Endothelial cell (in vitro differentiated cells): ENCODE data around the gene NECTIN1. TPM values are rescaled to one million over a fixed set of nuclear protein-coding genes. Genes with fewer than 3 reads are reported as not detected.

Experiments
- DNase-seq: peaks from one replicate; pipeline ENCODE4 v3.0.0; 2021; ENCODE audit warnings: low spot score
- H3K27ac Mint-ChIP-seq: one replicate; pipeline ENCODE4 v1.8.0; 2021; ENCODE audit warnings: mixed read lengths, inconsistent platforms; ENCODE audit not compliant: unreplicated experiment
- H3K27me3 Mint-ChIP-seq: one replicate; pipeline ENCODE4 v1.8.0; 2021; ENCODE audit warnings: mild to moderate bottlenecking, moderate library complexity, mixed read lengths, inconsistent platforms; ENCODE audit not compliant: unreplicated experiment
- H3K36me3 Mint-ChIP-seq: one replicate; pipeline ENCODE4 v1.8.0; 2021; ENCODE audit warnings: mild to moderate bottlenecking, low read depth, mixed read lengths, inconsistent platforms; ENCODE audit not compliant: unreplicated experiment
- H3K4me1 Mint-ChIP-seq: one replicate; pipeline ENCODE4 v1.8.0; 2021; ENCODE audit warnings: mild to moderate bottlenecking, mixed read lengths, inconsistent platforms; ENCODE audit not compliant: unreplicated experiment
- H3K4me3 Mint-ChIP-seq: one replicate; pipeline ENCODE4 v1.8.0; 2021; ENCODE audit warnings: mild to moderate bottlenecking, mixed read lengths, inconsistent platforms; ENCODE audit not compliant: unreplicated experiment
- H3K9me3 Mint-ChIP-seq: one replicate; pipeline ENCODE4 v1.8.0; 2021; ENCODE audit warnings: mixed read lengths, inconsistent platforms; ENCODE audit not compliant: unreplicated experiment
- total RNA-seq: library from RNA; stranded (reverse); fragmentation: NEBNext Ultra II Directional; extraction: Animal tissue kit (Norgen Biotek cat#: 25700); gene quantifications from one replicate; pipeline ENCODE4 v1.2.1, GENCODE V29; 2021; ENCODE audit not compliant: unreplicated experiment
- TF ChIP-seq, protein P1 (sequence below): fragments of 200-600 bp; sonication (generic); IDR thresholded peaks from one replicate; pipeline ENCODE4 v1.5.0; 2021; ENCODE audit warnings: antibody characterized with exemption; ENCODE audit not compliant: unreplicated experiment

Gene NECTIN1
- total RNA-seq, 1 donor from 2014 or later = 17.9 TPM

DNA sequence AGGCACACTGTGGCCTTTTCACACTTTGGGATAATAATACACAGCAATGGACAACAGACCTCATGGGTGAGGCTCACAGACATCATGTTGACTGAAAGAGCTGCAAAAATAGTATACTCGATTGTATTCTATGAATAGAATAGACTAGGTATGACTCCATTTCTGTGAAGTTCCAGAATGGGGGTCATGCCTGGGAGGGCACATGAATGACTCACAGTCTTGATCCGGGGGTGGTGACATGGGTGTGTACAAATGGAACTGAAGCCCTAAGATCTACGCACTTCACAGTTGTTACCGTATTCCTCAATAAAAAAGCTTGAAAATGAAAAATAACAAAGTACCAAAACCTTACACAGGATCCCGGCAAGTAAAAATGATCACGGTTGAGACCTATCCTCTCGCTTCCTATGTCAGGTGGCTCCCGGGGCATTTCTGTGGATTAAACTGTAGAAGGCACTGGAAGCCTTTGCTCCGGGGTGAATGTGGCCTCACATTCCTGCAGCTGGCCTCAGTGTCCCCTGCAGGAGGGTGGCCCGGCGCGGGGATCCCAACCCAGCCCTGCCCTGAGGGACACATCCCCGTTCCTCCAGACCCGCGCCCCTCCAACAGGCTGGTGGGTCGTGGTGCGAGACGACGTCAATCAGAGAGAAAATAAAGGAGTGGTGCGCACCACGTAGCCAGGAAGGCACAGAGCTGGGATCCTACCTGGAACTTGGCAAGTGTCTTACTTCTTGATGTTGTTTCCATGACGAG is 75.9 kb downstream of the NECTIN1 start:
- H3K36me3 Mint-ChIP-seq = peaks cover 4% of the 10 kb centered on the region
- H3K4me1 Mint-ChIP-seq = peaks cover 13% of the 10 kb centered on the region
- H3K27ac Mint-ChIP-seq = no peak overlapping the region
- H3K4me3 Mint-ChIP-seq = no peak overlapping the region
- no peak for DNase-seq
- peaks cover 5% of the 10 kb centered on the region for H3K27me3 Mint-ChIP-seq
- H3K9me3 Mint-ChIP-seq = no peaks in the 10 kb centered on the region
- TF ChIP-seq, protein P1, sequence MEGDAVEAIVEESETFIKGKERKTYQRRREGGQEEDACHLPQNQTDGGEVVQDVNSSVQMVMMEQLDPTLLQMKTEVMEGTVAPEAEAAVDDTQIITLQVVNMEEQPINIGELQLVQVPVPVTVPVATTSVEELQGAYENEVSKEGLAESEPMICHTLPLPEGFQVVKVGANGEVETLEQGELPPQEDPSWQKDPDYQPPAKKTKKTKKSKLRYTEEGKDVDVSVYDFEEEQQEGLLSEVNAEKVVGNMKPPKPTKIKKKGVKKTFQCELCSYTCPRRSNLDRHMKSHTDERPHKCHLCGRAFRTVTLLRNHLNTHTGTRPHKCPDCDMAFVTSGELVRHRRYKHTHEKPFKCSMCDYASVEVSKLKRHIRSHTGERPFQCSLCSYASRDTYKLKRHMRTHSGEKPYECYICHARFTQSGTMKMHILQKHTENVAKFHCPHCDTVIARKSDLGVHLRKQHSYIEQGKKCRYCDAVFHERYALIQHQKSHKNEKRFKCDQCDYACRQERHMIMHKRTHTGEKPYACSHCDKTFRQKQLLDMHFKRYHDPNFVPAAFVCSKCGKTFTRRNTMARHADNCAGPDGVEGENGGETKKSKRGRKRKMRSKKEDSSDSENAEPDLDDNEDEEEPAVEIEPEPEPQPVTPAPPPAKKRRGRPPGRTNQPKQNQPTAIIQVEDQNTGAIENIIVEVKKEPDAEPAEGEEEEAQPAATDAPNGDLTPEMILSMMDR = no peak

DNA sequence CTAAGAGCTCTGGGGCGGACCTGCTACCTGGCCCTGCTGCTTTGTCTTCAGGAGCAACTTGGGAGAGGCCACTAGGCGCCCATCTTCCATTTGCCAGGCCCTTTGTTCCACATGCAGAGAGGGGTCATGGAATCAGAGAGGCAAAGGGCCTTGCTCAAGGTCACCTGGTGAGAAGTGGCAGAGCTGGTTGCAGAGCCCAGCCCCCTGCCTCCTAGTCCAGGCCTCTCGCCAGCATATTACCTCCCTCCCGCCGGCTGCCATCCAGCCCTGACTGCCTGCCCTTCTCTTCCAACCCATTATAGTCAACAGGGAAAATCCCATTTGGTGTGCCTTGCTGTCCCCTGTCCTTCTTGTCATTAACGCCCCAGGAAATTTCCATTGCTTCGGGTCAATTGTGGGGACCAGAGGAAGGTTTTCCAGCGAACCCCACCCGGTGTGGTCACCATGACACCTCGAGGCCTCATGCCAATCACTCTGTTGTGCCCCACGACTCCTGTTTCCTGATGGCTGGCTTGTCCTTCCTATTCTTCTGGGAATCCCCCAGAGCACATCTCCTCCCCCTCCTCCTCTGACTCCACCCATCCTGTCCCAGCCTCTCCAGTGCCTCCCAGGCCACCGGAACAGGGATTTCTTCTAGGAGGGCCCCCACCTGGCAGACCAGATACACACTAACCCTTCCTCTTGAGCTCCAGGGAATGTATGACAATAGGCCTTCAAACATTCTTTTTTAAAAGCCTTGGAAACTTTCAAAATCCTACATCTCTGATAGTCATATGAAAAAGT is 77.0 kb downstream of the NECTIN1 start:
- H3K4me3 Mint-ChIP-seq = peak overlapping the region; percentile 38
- H3K4me1 Mint-ChIP-seq = peaks cover 13% of the 10 kb centered on the region
- no peak for DNase-seq
- no peaks in the 10 kb centered on the region for H3K9me3 Mint-ChIP-seq
- H3K36me3 Mint-ChIP-seq = peaks cover 4% of the 10 kb centered on the region
- peaks cover 3% of the 10 kb centered on the region for H3K27me3 Mint-ChIP-seq
- no peak overlapping the region for H3K27ac Mint-ChIP-seq
- TF ChIP-seq, protein P1 = no peak

DNA sequence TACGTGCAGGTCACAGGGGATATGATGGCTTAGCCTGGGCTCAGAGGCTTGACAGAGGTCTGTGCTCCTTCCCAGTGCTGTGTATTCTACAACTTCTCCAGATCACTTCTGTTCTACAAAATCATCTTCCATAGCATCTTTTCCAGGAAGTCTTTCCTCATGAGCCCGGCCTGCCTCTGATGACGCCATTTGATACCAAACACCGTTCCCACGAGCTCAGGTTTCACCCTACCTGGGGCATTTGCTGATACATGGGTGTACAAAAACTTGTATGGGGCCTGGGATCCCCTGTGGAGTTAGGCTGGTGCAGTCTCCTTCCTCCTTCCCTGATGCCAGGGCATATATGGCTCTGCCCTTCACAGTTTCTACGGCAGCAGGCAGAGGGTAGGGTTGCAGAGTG is 78.7 kb downstream of the NECTIN1 start:
- Mint-ChIP-seq H3K9me3 (no peaks in the 10 kb centered on the region), H3K4me3 (no peak overlapping the region), H3K36me3 (peaks cover 4% of the 10 kb centered on the region), H3K4me1 (peaks cover 13% of the 10 kb centered on the region), H3K27me3 (peaks cover 7% of the 10 kb centered on the region), H3K27ac (no peak overlapping the region)
- TF ChIP-seq, protein P1 = no peak
- no peak for DNase-seq

DNA sequence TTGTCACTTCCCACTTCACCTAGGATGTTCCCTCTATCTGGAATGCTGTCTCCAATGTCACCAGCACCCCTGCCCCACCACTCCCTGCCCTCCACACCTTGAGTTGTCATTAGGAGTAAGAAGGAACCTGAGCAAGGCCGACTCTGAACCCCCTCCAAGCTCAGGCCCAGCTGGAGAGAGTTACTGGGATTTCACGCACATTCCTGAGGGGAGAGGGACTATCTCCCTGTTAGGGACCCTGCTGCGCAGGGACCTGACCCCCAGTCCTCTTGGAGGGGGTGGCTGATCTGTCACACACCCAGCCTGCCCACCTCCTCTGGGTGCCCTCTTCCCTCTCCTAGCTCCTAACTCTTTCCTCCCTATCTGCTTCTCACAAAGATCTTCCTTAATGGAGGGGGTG is 81.7 kb downstream of the NECTIN1 start:
- peaks cover 10% of the 10 kb centered on the region for H3K4me1 Mint-ChIP-seq
- no peak overlapping the region for H3K4me3 Mint-ChIP-seq
- no peak overlapping the region for H3K27ac Mint-ChIP-seq
- H3K27me3 Mint-ChIP-seq = peaks cover 8% of the 10 kb centered on the region
- H3K9me3 Mint-ChIP-seq = no peaks in the 10 kb centered on the region
- H3K36me3 Mint-ChIP-seq = peaks cover 2% of the 10 kb centered on the region
- TF ChIP-seq, protein P1 = no peak
- no peak for DNase-seq

DNA sequence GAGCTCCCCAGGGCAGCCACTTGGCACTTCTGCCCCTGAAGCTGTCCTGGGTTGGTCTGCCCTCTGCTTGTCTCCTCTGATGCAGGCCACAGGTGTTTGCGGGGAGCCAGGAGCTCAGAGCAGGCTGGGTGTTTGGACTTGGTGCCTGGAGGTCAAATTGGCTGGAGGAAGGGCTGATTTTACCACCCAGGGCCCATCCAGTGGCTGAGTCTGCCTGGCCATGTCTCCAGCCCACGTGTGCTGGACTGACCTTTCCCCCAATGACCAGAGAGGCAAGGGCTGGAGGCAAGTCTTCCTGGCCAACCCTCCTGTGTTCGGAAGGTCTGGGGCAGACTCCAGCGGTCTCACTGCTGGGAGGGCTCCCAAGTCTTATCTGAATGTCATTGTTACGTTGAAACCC is 84.0 kb downstream of the NECTIN1 start:
- no peak overlapping the region for H3K27ac Mint-ChIP-seq
- no peak overlapping the region for H3K4me3 Mint-ChIP-seq

More for the DNA sequence above, 84.0 kb downstream of the NECTIN1 start:
- Mint-ChIP-seq H3K36me3 (no peaks in the 10 kb centered on the region), H3K4me1 (peaks cover 4% of the 10 kb centered on the region), H3K27me3 (peaks cover 11% of the 10 kb centered on the region), H3K9me3 (no peaks in the 10 kb centered on the region)
- TF ChIP-seq, protein P1 = no peak
- DNase-seq = no peak
